Gastrocnemius medialis (tissue), 4 donors: ENCODE results near the gene KLHL29.

Experiments
- POLR2A ChIP-seq, 2 donors: fragments of 450-650 bp; IDR thresholded peaks; one replicate each; pipeline ENCODE4 v1.6.1; 2017; ENCODE audit warnings: antibody characterized with exemption in 2 of 2, mild to moderate bottlenecking in 2 of 2, moderate library complexity in 2 of 2
- TF ChIP-seq, protein P1 (sequence below), 5 experiments: fragments of 450-650 bp in 3 of 5; fragments of 200-600 bp in 2 of 5; sonication (generic) in 2 of 5; IDR thresholded peaks in 4 of 5; conservative IDR thresholded peaks in 1 of 5; 1 replicate in 4 of 5; 2 replicates in 1 of 5; pipeline ENCODE4 v1.5.1; 2016 to 2019; ENCODE audit warnings: antibody characterized with exemption in 5 of 5, mild to moderate bottlenecking in 3 of 5, moderate library complexity in 3 of 5

DNA sequence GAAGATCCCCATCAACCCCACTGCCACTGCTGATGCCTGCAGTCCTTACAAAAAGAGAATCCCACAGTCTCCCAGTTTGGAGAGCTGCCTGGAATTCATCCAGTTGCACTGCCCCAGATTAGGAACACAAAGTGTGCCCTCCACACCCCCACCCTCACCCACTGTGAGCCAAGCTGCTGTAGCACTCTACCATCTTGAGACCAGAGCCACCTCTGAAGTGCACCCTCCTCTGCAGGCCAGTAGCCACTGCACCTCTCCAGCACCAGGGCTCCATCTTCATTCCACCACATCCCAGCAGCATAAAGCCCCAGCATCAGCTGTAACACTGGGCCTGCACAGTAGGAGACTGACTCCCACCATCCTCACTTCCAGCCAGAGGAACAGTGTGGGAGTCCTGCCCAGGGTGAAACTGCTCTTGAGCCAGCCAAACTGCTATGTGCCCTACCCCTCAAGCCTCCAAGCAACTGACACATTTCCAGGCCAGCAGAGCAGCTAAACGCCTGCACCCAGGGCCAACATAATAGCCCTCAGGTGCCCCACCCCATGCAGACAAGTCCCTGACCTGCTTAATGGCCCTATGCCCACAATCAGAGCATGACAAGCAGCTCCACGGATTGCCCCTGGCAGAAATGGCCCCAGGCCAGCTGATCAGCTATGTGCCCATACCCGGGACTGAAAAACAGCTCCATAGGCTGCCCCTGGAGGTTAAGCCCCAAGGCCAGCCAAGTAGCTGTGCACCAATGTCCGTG lies 335.9 kb downstream of the KLHL29 start:
- TF ChIP-seq, protein P1, sequence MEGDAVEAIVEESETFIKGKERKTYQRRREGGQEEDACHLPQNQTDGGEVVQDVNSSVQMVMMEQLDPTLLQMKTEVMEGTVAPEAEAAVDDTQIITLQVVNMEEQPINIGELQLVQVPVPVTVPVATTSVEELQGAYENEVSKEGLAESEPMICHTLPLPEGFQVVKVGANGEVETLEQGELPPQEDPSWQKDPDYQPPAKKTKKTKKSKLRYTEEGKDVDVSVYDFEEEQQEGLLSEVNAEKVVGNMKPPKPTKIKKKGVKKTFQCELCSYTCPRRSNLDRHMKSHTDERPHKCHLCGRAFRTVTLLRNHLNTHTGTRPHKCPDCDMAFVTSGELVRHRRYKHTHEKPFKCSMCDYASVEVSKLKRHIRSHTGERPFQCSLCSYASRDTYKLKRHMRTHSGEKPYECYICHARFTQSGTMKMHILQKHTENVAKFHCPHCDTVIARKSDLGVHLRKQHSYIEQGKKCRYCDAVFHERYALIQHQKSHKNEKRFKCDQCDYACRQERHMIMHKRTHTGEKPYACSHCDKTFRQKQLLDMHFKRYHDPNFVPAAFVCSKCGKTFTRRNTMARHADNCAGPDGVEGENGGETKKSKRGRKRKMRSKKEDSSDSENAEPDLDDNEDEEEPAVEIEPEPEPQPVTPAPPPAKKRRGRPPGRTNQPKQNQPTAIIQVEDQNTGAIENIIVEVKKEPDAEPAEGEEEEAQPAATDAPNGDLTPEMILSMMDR (IDR thresholded peaks at IDR 0.05 in 4 of 5, conservative IDR thresholded peaks at IDR 0.05 in 1 of 5), result no peak
- no peak for TF ChIP-seq POLR2A (IDR thresholded peaks at IDR 0.05)
